ENCODE data around the gene ELAVL2. TPM values are rescaled to one million over a fixed set of nuclear protein-coding genes. Genes with fewer than 3 reads are reported as not detected.

ELAVL2 gene
- total RNA-seq, 1 donor, result not detected

DNA sequence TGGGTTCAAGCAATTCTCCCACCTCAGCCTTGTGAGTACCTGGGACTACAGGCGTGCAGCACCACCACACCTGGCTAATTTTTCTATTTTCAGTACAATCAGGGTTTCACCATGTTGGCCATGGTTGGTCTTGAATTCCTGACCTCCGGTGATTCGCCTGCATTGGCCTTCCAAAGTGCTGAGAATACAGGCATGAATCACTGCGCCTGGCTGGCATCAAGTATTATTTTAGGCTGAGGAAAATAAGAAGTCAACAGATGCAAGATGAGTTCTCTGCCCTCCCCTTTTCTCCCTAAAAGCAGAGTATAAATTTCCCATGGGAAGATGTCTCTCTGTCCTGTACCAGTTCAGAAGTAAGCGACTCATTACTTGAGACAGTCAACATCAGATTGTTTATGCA is 71.5 kb downstream of the ELAVL2 start:
- no peak overlapping the region for H3K4me3 ChIP-seq (ENCODE audit: low read depth, low read length)
- DNase-seq (ENCODE audit: low read depth), result no peak
- TF ChIP-seq, protein P1, sequence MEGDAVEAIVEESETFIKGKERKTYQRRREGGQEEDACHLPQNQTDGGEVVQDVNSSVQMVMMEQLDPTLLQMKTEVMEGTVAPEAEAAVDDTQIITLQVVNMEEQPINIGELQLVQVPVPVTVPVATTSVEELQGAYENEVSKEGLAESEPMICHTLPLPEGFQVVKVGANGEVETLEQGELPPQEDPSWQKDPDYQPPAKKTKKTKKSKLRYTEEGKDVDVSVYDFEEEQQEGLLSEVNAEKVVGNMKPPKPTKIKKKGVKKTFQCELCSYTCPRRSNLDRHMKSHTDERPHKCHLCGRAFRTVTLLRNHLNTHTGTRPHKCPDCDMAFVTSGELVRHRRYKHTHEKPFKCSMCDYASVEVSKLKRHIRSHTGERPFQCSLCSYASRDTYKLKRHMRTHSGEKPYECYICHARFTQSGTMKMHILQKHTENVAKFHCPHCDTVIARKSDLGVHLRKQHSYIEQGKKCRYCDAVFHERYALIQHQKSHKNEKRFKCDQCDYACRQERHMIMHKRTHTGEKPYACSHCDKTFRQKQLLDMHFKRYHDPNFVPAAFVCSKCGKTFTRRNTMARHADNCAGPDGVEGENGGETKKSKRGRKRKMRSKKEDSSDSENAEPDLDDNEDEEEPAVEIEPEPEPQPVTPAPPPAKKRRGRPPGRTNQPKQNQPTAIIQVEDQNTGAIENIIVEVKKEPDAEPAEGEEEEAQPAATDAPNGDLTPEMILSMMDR (IDR thresholded peaks at IDR 0.05; ENCODE audit: insufficient read depth, low read depth, low read length), result no peak

DNA sequence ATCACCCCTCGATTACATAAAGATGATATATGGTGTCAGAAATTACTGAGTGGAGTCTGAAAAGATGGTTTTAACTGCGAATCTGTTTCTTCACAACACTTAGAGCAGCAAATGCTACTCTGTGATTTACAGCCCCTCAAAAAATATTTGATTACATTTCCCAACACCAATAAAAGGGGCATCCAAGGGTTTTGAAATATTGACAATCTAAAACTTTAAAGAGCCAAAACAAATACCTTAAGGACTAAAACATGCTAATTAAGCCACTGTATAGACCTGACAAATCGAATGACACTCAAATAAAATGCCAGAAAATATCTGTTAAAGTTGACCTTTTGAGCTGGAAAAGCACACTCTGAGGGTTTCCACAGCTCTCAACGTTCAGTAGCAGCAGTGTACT is 73.2 kb downstream of the ELAVL2 start:
- TF ChIP-seq, protein P1 (IDR thresholded peaks at IDR 0.05; ENCODE audit: insufficient read depth, low read depth, low read length), result no peak
- no peak overlapping the region for H3K4me3 ChIP-seq (ENCODE audit: low read depth, low read length)
- no peak for DNase-seq (ENCODE audit: low read depth)

DNA sequence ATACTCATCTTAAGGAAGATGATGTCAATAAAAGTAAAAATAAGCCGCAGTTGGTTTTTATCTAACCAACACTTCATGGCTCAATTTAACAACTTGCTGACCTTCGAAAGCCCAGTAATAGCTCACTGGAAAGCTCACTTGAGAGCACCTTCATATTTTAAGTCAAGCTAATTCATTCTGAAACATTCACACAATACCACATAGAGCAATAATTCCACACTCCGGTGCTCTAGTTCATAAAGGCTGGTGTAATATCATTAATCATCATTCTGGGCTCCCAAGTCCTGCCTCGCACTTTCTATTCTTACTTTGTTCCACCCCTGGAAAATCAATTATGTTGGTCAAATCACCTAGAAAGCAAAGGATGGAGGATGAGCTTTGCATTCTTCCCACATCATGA is 74.4 kb downstream of the ELAVL2 start:
- TF ChIP-seq, protein P1 (IDR thresholded peaks at IDR 0.05; ENCODE audit: insufficient read depth, low read depth, low read length), result no peak
- DNase-seq (ENCODE audit: low read depth), result no peak
- H3K4me3 ChIP-seq (ENCODE audit: low read depth, low read length), result no peak overlapping the region

DNA sequence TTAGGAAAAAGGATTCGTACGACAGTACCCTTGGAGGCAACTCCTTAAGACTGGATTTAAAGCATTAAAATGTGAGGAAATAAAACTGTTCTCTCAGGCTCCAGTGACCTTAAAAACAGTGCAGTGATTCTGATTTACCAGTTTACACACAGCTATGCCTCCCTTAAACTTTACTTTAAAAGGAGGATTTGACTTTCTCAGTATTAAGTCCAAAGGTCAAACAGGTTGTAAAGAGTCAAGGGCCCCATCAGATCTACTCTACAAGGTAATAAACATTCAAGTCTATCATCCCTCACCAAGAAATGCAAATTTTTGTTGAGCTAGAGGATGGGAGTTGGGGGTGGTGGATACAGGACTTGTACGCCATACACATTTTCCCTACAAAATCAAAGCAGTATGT is 75.2 kb downstream of the ELAVL2 start:
- TF ChIP-seq, protein P1 (IDR thresholded peaks at IDR 0.05; ENCODE audit: insufficient read depth, low read depth, low read length), result no peak
- DNase-seq (ENCODE audit: low read depth), result no peak
- no peak overlapping the region for H3K4me3 ChIP-seq (ENCODE audit: low read depth, low read length)

DNA sequence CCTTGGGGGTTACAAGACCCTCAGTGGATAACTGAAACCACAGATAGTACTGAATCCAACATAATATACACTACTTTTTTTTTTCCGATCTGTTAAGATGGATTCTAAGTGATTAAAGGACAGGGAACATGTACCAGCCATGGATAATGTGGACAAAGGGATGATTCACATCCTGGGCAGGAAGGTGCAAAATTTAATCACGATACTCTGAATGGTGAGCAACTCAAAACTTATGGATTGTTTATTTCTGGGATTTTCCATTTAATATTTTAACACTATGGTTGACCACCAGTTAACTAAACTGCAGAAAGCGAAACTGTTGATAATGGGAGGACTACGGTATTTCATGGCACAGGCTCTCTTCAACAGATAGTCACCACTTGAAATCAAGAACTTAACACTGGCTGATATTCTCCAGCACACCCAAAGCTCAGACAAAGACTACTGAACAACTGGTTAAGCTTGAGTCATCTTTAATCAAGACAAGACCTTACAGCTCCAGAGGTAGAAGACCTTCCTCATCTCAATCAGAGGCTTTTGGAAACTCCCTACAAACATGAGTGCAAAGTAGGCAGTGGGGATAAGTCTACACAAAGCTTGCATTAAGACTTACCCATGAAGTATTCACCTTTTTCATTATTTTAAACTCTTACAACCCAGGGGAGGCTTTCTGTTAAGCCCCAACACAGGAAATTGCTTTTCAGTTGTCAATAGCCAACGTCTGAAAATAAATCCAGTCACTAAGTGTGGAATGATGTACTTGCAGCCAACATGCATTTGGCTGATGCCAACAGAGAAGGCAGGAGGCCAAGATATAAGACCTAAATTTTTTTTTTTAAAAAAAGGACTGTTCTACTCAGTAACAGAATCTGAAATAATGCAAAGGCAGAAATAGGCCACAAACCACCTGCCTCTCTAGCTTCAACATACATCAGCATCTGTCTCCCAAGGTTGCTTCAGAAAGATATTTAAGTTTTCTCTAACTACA is 78.7 kb downstream of the ELAVL2 start:
- no peak overlapping the region for H3K4me3 ChIP-seq (ENCODE audit: low read depth, low read length)
- TF ChIP-seq, protein P1 (IDR thresholded peaks at IDR 0.05; ENCODE audit: insufficient read depth, low read depth, low read length), result no peak
- DNase-seq (ENCODE audit: low read depth), result no peak

DNA sequence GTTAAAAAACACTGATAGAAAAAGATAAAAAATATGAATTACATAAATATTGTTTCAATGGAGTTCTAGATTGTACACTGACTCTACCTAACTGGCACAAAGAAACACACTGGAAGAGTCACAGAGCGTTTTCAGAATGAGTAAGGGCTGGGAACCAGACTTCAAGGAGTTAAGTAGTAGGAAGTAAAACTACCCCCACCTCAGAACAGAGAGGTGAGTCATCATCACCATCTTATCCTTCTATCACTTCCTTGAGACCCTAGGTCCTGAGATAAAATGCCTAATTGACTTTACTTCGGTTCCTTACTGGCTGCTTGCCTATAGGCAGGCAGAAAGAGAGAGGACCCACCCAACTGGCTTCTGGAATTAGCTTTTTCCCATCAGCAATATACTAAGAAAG is 79.7 kb downstream of the ELAVL2 start:
- TF ChIP-seq, protein P1 (IDR thresholded peaks at IDR 0.05; ENCODE audit: insufficient read depth, low read depth, low read length), result no peak
- no peak for DNase-seq (ENCODE audit: low read depth)
- H3K4me3 ChIP-seq (ENCODE audit: low read depth, low read length), result no peak overlapping the region
